RWPE2 (cell line): ENCODE measurements around the gene KRTAP10-11.
"Not testable (repeated sequence)": the region's sequence is repeated elsewhere in the genome, so short reads cannot be mapped to it uniquely, and the experiment has no call there.

ENCODE experiments used
- ATAC-seq: fragments of 200-7000 bp; cut with Tn5 transposase; 3 replicates; pipeline ENCODE4 v1.9.1; 2021; ENCODE audit warnings: low read depth
- DNase-seq: peaks from one replicate; pipeline ENCODE4 v3.0.0-alpha.2; 2020; ENCODE audit warnings: low spot score
- H3K27ac ChIP-seq: fragments of 450-650 bp; 2 replicates; pipeline ENCODE4 v1.5.1; 2017; ENCODE audit warnings: mild to moderate bottlenecking; ENCODE audit not compliant: poor library complexity, severe bottlenecking
- H3K27me3 ChIP-seq: fragments of 250-450 bp; sonication (Bioruptor Pico); 2 replicates; pipeline ENCODE4 v1.5.1; 2021; ENCODE audit warnings: mild to moderate bottlenecking, moderate library complexity; ENCODE audit not compliant: insufficient read depth, poor library complexity, severe bottlenecking
- H3K36me3 ChIP-seq: fragments of 250-450 bp; sonication (Bioruptor Pico); 2 replicates; pipeline ENCODE4 v1.5.1; 2020; ENCODE audit warnings: low read depth, mild to moderate bottlenecking, moderate library complexity
- H3K4me1 ChIP-seq: fragments of 250-450 bp; sonication (Bioruptor Pico); 2 replicates; pipeline ENCODE4 v1.5.1; 2021; ENCODE audit warnings: mild to moderate bottlenecking, moderate library complexity; ENCODE audit not compliant: insufficient read depth, poor library complexity, severe bottlenecking
- H3K4me3 ChIP-seq: fragments of 250-450 bp; sonication (Bioruptor Pico); 2 replicates; pipeline ENCODE4 v1.5.1; 2021; ENCODE audit warnings: mild to moderate bottlenecking, moderate library complexity; ENCODE audit not compliant: severe bottlenecking
- H3K9me3 ChIP-seq: fragments of 250-450 bp; sonication (Bioruptor Pico); 2 replicates; pipeline ENCODE4 v1.5.1; 2021; ENCODE audit warnings: mild to moderate bottlenecking, moderate library complexity; ENCODE audit not compliant: severe bottlenecking
- TF ChIP-seq, protein P1 (sequence below): fragments of 450-650 bp; IDR thresholded peaks from one replicate; pipeline ENCODE4 v1.5.1; 2017; ENCODE audit warnings: mild to moderate bottlenecking, moderate library complexity; ENCODE audit not compliant: poor library complexity, severe bottlenecking

The KRTAP10-11 gene

GRCh38 chr21:44686000-44686781, 40.0 kb downstream of the KRTAP10-11 start:
- H3K9me3 ChIP-seq: no peaks in the 10 kb centered on the region
- no peak overlapping the region for H3K4me3 ChIP-seq
- TF ChIP-seq, protein P1, sequence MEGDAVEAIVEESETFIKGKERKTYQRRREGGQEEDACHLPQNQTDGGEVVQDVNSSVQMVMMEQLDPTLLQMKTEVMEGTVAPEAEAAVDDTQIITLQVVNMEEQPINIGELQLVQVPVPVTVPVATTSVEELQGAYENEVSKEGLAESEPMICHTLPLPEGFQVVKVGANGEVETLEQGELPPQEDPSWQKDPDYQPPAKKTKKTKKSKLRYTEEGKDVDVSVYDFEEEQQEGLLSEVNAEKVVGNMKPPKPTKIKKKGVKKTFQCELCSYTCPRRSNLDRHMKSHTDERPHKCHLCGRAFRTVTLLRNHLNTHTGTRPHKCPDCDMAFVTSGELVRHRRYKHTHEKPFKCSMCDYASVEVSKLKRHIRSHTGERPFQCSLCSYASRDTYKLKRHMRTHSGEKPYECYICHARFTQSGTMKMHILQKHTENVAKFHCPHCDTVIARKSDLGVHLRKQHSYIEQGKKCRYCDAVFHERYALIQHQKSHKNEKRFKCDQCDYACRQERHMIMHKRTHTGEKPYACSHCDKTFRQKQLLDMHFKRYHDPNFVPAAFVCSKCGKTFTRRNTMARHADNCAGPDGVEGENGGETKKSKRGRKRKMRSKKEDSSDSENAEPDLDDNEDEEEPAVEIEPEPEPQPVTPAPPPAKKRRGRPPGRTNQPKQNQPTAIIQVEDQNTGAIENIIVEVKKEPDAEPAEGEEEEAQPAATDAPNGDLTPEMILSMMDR: no peak
- no peaks in the 10 kb centered on the region for H3K36me3 ChIP-seq
- DNase-seq (no peak), ATAC-seq (no peak)
- peaks cover 14% of the 10 kb centered on the region for H3K27me3 ChIP-seq
- no peaks in the 10 kb centered on the region for H3K4me1 ChIP-seq
- H3K27ac ChIP-seq: no peak overlapping the region

GRCh38 chr21:44686843-44687561, 40.8 kb downstream of the KRTAP10-11 start:
- Histone ChIP-seq H3K27me3 (peaks cover 17% of the 10 kb centered on the region), H3K27ac (no peak overlapping the region), H3K9me3 (no peaks in the 10 kb centered on the region), H3K4me3 (no peak overlapping the region), H3K36me3 (no peaks in the 10 kb centered on the region), H3K4me1 (no peaks in the 10 kb centered on the region)
- no peak for DNase-seq
- TF ChIP-seq, protein P1: no peak
- ATAC-seq: no peak

DNA sequence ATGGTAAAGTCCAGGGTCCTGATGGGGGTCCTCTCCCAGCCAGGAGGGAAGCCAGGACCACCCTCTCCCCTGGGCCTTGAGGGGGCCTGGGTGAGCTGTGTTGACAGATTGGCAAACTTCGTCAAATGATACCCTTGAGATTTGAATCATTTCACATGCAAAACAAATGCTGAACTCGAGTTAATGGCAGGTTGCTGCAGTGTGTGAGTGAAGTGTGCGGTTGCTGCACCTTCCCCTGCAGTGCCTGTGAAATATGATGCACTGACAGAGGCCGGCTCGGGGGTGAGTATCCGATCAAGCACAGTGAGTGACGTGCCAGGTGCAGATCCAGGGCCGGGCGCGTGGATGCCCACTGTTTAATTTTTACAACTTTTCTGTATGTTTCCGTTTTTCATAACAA, 41.5 kb downstream of the KRTAP10-11 start:
- Histone ChIP-seq H3K27ac (no peak overlapping the region), H3K4me3 (no peak overlapping the region), H3K9me3 (peaks cover under 1% of the 10 kb centered on the region), H3K27me3 (peaks cover 24% of the 10 kb centered on the region), H3K36me3 (no peaks in the 10 kb centered on the region), H3K4me1 (no peaks in the 10 kb centered on the region)
- ATAC-seq (no peak), DNase-seq (no peak)
- TF ChIP-seq, protein P1: no peak

- not testable (repeated sequence) for H3K4me1 ChIP-seq, DNase-seq, H3K9me3 ChIP-seq, H3K36me3 ChIP-seq, H3K4me3 ChIP-seq, H3K27ac ChIP-seq, ATAC-seq
- peaks cover 24% of the 10 kb centered on the region for H3K27me3 ChIP-seq
Measured at GRCh38 chr21:44689740-44690139, 43.5 kb downstream of the KRTAP10-11 start.

- TF ChIP-seq, protein P1: no peak
- no peak for DNase-seq
- no peaks in the 10 kb centered on the region for H3K4me1 ChIP-seq
- H3K27me3 ChIP-seq: peaks cover 24% of the 10 kb centered on the region
- no peak overlapping the region for H3K4me3 ChIP-seq
- no peak overlapping the region for H3K27ac ChIP-seq
- ATAC-seq: no peak
- no peaks in the 10 kb centered on the region for H3K36me3 ChIP-seq
- H3K9me3 ChIP-seq: peaks cover 8% of the 10 kb centered on the region
Measured at GRCh38 chr21:44691686-44692085, 45.5 kb downstream of the KRTAP10-11 start.
